NB4 (cell line): Measurements from ENCODE around the gene MIA3.

ENCODE experiments used
- DNase-seq: peaks from one replicate; pipeline ENCODE4 v3.0.0; 2010; ENCODE audit warnings: low read depth
- H3K4me3 ChIP-seq: one replicate; pipeline ENCODE4 v1.5.1; 2011; ENCODE audit warnings: mild to moderate bottlenecking, low read depth, low read length, moderate library complexity
- MYC ChIP-seq: IDR thresholded peaks from 2 replicates; pipeline ENCODE4 v1.6.1; 2011; ENCODE audit warnings: low read depth, low read length
- POLR2A ChIP-seq: IDR thresholded peaks from 2 replicates; pipeline ENCODE4 v1.6.1; 2011; ENCODE audit warnings: mild to moderate bottlenecking; ENCODE audit not compliant: insufficient read length; ENCODE audit errors: extremely low read depth
- TF ChIP-seq, protein P1 (sequence below): IDR thresholded peaks from one replicate; pipeline ENCODE4 v1.5.1; 2012; ENCODE audit warnings: low read depth, low read length
- TF ChIP-seq, protein P2 (sequence below): IDR thresholded peaks from 2 replicates; pipeline ENCODE4 v1.6.1; 2011; ENCODE audit warnings: low read depth, low read length

The MIA3 gene

DNA sequence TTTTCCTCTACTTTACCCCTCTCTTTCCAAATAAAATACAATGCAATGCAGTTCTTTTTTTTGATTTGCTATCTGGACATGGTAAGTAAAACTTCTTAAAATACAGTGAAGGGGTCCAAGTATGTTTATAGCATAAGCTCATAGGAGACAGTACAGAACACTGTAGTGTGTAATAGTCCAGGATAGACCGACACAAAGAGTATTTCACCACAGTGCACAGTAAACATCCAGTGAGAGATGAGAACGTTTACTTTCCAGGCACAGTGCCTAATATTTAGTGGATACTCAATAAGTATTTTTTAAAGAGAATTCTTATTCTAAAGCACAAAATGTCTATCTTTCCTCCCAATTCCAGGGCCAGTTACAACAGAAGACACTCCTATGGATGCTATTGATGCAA is 14.9 kb downstream of the MIA3 start:
- TF ChIP-seq MYC (no peak), POLR2A (no peak)
- TF ChIP-seq, protein P1, sequence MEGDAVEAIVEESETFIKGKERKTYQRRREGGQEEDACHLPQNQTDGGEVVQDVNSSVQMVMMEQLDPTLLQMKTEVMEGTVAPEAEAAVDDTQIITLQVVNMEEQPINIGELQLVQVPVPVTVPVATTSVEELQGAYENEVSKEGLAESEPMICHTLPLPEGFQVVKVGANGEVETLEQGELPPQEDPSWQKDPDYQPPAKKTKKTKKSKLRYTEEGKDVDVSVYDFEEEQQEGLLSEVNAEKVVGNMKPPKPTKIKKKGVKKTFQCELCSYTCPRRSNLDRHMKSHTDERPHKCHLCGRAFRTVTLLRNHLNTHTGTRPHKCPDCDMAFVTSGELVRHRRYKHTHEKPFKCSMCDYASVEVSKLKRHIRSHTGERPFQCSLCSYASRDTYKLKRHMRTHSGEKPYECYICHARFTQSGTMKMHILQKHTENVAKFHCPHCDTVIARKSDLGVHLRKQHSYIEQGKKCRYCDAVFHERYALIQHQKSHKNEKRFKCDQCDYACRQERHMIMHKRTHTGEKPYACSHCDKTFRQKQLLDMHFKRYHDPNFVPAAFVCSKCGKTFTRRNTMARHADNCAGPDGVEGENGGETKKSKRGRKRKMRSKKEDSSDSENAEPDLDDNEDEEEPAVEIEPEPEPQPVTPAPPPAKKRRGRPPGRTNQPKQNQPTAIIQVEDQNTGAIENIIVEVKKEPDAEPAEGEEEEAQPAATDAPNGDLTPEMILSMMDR = no peak
- TF ChIP-seq, protein P2, sequence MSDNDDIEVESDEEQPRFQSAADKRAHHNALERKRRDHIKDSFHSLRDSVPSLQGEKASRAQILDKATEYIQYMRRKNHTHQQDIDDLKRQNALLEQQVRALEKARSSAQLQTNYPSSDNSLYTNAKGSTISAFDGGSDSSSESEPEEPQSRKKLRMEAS = no peak
- H3K4me3 ChIP-seq = no peak overlapping the region
- no peak for DNase-seq

DNA sequence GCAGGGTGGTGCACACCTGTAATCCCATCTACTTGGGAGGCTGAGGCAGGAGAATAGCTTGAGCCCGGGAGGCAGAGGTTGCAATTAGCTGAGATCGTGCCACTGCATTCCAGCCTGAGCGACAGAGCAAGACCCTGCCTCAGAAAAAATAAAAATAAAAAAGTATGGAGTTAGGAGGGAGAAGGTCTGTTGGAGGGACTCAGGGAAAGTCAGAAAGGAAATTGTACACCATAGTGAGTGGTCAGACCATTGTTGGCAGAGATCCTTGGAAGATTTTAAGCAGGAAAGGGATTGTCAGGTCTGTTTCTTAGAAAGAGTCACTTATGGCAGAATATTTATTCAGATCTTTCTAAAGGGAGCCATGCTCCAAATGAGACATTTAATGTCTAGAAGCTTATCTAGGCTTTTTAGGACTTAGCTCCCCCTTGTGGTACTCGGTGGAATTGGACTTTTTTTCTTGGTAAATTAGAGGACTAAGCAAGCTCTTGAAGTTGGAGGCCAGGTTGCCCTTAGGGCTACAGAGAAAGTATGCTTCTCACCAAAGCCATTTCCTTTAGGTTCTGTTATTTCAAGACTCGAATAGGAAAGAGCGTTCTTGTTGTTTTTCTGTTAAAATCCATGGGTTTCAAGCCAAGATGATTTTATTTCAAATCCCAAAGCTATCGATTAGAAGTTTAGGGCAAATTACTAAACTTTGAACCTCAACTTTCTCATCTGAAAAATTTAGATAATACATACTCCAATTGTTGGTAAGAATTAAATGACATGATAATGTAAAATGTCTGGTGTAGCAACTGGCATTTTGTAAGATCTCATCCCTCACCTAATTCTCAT is 16.5 kb downstream of the MIA3 start:
- peak; percentile 87 for DNase-seq
- TF ChIP-seq, protein P1 = peak; percentile 77
- TF ChIP-seq, protein P2 = no peak
- TF ChIP-seq MYC = no peak
- H3K4me3 ChIP-seq = no peak overlapping the region

DNA sequence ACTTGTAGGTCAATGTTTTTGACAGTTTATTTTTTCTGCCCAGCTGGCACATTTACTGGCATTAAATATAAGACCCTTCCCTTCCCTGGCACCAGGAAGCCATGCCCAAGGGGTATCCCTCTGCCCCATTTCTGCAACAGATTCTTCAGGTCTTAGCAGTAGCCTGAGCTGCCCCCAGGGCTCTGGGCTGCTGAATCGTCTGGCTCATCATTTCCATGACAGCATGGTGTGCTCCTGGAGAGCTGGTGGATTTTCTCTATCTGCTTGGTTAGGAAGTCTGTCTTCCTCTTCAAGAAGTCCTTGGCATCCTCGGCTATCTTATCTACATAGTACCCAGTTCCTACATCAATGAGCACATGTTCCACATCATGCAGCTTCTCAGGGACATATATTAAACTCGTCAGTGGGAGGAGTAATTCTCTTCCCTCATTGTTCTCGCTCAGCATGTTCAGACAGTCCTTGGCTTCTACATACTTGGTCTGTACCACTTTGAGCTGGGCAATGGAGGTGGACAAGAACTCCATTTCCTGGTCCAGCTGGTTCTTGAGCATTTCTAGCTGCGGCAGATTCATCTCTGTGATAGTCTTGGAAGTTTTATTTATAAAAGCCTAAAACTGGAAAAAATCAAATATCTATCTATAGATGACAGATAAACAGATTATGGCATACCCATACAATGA is 23.5 kb downstream of the MIA3 start:
- no peak for DNase-seq
- no peak for TF ChIP-seq POLR2A
- no peak for TF ChIP-seq MYC
- TF ChIP-seq, protein P1 = no peak
- TF ChIP-seq, protein P2 = no peak; the same call in 1 of the 2 replicates
- H3K4me3 ChIP-seq = no peak overlapping the region

DNA sequence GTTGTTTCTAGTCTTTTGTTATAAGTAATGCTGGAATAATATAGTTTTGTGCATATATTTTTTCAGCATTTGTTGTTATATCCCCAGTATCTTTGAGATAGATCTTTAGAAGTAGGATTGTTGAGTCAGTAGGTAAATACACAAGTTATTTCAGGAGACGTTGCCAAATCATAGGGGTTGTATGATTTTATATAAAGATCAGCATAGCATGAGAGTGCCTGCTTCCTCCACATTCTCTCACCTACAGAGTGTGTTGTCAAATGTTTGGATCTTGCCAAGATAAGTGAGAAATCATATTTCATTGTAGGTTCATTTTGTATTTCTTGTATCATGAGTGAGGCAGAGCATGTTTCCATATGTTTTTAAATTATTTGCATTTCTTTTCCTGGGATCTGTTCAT is 24.6 kb downstream of the MIA3 start:
- TF ChIP-seq, protein P2 = no peak
- TF ChIP-seq, protein P1 = no peak
- no peak for TF ChIP-seq MYC
- TF ChIP-seq POLR2A = no peak
- H3K4me3 ChIP-seq = no peak overlapping the region
- DNase-seq = no peak

DNA sequence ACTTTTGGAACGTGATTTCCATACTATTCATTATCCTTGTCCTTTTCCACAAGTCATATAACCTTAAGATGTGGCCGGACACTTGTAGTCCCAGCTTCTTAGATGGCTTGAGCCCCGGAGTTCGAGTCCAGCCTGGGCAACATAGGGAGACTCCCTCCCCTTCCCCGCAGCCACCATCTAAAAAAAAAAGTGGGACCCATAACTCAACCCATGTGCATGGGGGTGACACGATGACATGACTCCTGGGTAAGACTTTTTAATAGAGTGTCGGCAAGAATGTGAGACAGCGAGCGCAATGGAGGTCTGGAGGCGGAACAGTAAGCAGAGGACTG is 25.7 kb downstream of the MIA3 start:
- H3K4me3 ChIP-seq = peak overlapping the region; percentile 90
- DNase-seq = no peak
- TF ChIP-seq MYC = peak; percentile 16; the same call in 1 of the 2 replicates
- TF ChIP-seq, protein P1 = no peak
